Putamen (tissue), 1 donor: Measurements from ENCODE around the gene DNAI4.
"Not testable (repeated sequence)": the region's sequence is repeated elsewhere in the genome, so short reads cannot be mapped to it uniquely, and the experiment has no call there.

Source experiments
- DNase-seq: peaks from one replicate; pipeline ENCODE4 v3.0.0-alpha.2; 2016; ENCODE audit warnings: low spot score

The DNAI4 gene

DNA sequence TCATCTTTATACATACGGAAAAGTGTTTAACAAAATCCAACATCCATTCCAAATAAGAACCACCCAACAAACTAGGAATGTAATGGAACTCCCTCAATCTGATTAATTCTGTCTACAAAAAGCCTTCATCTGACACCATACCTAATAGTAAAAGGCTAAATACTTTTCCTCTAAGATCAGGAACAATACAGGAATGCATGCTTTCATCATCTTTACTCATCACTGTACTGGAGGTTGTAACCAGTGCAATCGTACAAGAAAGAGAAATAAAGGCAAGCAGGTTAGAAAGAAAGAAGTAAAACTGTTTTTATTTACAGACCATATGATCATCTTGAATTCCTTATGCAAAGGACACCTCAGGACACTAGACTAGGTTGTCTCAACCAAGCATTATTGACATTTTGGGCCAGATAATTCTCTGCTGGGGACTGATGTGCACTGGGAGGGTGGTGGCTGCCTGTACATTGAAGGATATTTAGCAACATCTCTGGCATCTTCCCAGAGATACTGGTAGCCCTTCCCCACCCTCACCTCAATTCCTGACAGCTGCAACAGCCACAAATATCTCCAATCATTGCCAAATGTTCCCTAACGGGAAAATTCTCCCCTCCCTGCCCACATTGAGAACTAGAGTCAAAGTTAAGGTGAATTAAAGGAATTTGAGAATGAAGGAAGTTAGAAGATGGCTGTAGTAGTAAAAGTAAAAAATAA is 93.0 kb downstream of the DNAI4 start:
- no peak for DNase-seq

DNA sequence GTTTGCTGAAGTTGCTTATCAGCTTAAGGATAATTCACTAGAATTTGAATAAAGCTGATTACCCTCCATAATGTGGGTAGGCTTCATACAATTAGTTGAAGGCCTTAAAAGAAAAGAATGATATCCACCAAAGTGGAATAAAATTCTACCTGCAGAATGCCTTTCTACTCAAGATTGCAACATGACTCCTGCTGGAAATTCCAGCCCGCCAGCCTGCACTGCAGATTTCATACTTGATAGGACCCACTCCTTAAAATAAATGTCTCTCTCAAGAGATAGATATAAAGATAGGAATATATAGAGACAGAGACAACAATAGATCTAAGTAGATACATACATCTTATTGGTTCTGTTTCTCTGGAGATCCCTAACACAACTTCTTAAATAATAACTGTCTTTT is 99.9 kb downstream of the DNAI4 start:
- DNase-seq, result no peak

DNA sequence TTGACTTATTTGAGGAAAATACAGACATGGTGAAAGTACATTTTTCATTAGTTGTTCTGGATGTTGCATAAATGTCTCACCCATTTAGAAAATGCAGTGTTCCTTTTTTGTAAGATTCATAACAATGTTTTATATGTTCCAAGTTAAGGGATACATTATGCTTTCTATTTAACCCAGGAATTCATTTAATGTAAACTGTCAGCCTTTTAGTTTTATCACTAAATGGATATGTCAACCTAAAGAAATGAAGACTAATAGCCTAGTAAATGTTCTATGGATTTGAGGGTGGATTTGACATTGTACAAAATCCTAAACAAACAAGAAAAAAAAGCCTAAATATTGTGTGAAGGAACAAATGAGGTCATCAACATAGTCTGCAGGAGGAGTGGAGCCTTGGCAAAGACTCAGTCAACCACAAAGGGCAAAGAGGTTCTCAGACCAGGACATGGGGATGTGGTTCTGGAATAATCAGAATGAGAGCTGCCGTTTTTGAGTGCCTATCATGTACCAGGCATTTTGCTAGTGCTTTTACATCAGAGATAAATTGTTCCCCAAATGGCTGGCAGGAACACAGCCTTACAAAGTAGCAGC is 114.8 kb downstream of the DNAI4 start:
- DNase-seq, result no peak

DNA sequence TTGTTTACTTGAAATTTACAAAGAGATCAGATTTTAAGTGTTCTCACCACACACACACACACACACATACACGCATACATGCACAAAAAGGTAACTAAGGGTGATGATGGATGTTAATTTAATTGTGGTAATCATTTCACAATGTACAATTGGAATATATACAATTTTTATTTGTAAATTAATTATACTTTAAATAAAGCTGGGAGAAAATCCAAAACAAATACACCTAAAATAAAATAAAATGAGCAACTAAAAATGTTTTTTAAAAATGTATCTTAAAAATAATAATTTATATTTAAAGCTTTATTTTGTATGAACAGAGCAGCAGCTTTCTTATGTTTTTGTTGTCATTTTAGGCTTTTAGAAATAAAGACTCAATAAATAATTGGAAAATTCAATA is 115.4 kb downstream of the DNAI4 start:
- DNase-seq, result no peak

DNA sequence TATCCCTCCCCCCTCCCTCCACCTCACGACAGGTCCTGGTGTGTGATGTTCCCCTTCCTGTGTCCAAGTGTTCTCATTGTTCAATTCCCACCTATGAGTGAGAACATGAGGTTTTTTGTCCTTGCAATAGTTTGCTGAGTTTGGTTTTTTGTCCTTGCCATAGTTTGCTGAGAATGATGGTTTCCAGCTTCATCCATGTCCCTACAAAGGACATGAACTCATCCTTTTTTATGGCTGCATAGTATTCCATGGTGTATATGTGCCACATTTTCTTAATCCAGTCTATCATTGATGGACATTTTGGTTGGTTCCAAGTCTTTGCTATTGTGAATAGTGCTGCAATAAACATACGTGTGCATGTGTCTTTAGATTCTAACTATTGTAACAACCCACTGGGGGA is 128.8 kb downstream of the DNAI4 start:
- DNase-seq, result not testable (repeated sequence)

DNA sequence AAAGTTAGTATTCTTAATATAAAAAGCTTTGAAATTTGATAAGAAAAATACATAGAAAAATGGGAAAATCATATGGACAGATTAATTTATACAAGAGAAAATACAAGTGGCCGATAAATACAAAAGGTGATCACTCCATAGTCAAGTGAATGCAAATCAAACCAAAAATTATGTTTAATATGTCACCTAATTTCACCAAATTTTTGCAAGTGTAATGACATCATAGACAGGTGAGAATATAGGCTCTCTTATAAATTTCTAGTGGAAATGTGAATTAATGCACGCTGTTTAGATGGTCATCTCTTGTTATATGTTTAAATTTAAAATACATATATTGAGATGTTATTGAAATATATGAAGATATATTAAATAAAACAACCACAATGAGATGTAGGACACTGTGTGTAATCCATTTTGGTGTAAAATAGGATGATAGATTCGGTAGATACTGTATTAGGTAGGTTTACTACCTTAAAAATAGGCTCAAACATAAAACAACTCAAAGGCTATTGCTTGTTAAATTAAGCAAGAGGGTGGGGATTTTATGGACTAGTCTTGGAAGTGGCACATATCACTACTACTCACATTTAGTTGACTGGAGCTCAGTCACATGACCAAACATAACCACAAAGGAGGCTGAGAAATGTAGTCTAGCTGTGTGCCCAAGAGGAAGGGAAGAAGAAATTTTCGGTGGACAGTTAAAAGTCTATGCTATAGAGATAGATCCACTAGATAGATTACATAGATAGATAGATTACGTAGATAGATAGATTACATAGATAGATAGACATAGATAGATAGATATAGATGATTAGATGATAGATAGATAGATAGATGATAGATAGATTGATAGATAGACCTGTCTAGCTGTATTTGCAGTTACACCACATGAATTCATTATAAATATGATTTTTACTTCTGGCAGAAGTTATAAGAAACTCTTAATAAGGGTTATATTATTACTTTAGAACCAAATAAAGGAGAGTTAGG is 132.7 kb downstream of the DNAI4 start:
- DNase-seq, result no peak

- no peak for DNase-seq
These were observed 136.3 kb downstream of the DNAI4 start for GRCh38 chr1:66788231-66788939.

- no peak for DNase-seq
These were observed 137.0 kb downstream of the DNAI4 start for GRCh38 chr1:66787641-66788040.

DNA sequence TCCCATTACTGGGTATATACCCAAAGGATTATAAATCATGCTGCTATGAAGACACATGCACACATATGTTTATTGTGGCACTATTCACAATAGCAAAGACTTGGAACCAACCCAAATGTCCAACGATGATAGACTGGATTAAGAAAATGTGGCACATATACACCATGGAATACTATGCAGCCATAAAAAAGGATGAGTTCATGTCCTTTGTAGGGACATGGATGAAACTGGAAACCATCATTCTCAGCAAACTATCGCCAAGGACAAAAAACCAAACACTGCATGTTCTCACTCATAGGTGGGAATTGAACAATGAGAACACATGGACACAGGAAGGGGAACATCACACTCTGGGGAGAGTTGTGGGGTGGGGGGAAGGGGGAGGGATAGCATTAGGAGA is 138.9 kb downstream of the DNAI4 start:
- DNase-seq, result not testable (repeated sequence)

GRCh38 chr1:66779475-66780078 is 145.1 kb downstream of the DNAI4 start:
- no peak for DNase-seq

- DNase-seq, result no peak
These were observed 145.7 kb downstream of the DNAI4 start for GRCh38 chr1:66778969-66779368.

GRCh38 chr1:66778266-66778665 is 146.4 kb downstream of the DNAI4 start:
- DNase-seq, result no peak

- DNase-seq, result no peak
These were observed 146.8 kb downstream of the DNAI4 start for GRCh38 chr1:66777831-66778230.

- no peak for DNase-seq
These were observed 149.0 kb downstream of the DNAI4 start for GRCh38 chr1:66775646-66776045.

GRCh38 chr1:66774438-66774837 is 150.2 kb downstream of the DNAI4 start:
- DNase-seq, result no peak

GRCh38 chr1:66773227-66773626 is 151.4 kb downstream of the DNAI4 start:
- no peak for DNase-seq

GRCh38 chr1:66770694-66771093 is 154.0 kb downstream of the DNAI4 start:
- no peak for DNase-seq

DNA sequence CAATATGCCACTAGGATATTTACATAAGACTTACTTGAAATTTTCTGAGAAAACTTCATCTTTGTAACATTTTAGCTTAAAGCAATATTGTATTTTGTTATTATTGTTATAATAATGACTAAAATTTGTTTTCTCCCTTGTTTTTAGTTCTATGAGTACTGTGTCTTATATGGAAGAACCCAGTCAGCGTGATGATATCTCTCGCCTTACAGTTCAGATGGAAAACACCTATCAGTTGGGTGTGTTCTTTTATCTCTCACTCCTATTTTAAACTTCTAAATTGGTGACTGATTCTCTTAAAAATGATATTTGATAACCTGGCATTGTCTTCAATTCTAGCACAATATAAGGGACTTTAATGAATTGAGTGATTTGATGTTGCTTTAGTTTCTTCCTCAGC is 154.4 kb downstream of the DNAI4 start:
- no peak for DNase-seq

DNA sequence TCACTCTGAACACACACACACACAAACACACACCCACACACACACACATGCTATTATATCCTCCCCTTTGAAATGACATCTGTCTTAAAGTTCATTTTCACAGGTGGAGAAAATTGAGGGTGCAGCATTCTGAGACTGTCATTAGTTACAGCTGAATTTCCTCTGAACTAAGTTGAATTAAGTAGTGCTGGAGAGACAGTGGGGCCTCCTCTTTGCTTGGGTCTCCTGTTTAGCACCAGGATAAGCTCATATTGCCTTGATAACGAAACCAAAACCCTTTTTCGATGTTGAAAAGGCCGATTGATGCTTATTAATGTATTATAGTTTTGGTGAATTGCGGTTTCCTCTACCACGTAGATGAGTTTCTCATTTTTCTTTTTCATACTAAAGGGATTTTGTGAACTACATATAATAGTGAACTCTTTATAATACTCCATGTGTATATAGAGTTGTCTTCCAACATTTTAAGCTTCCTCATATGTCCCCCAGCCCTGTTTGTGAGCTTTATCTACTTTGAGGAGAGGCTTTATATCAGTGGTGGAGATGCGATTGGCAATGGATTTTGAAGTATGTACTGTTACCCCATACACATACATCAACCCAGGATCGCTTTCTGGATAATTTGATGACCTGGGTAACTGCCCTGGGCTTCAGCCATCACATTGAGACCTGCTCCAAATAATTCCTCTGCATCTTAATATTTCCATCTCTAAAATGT is 155.0 kb downstream of the DNAI4 start:
- no peak for DNase-seq

DNA sequence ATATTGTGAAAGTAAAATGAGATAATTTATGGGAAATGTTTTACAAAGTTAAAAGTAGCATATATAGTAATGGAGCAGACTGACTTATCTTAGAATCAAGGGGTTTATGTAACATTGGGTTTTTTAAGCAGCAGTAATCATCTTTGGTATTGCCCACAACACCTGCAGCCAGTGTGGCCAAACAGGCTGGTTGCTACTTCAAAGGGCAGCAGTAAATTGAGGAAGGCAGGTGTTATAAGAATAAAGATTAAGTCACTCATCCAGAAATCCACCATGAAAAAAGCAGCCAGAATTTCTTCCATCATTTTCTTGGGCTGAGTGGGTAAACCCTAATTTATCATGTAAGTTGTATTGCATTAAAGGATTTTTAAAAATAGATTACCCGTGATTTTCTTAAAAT is 155.7 kb downstream of the DNAI4 start:
- no peak for DNase-seq

DNA sequence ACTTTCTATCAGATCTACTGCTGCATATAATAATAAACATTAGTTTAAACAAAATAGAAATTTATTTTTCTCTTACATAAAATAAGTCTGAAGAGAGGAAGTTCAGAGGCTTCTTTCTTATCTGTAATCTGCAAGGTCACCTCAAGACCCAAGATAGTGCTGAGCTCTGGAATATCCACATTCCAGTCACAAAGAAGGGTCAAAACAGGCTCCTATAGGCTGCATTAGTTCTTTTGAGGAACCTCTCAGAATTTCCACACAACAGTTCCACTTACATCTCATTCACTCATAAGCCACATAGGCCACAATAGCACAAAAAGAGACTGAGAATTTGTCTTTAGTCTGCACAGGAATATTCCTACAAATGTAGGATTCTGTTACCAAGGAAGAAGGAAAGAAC is 157.0 kb downstream of the DNAI4 start:
- no peak for DNase-seq
